Endothelial cell of umbilical vein (primary cell): Measurements from ENCODE around the gene ITPKA. TPM values are rescaled to one million over a fixed set of nuclear protein-coding genes. Genes with fewer than 3 reads are reported as not detected.

Experiments
- BruUV-seq: library from RNA; stranded (reverse); fragments of 400-500 nt; replicated peaks from 2 replicates; lab custom pipeline; 2021; lab: Mats Ljungman, UMichigan
- CTCF ChIA-PET: fragments of 300-600, 350-600 bp; sonication (Branson Sonifier 250); formaldehyde crosslinking; loops from one replicate; lab custom pipeline; 2021; ENCODE audit warnings: antibody characterized with exemption, inconsistent platforms; lab: Charles Lee
- POLR2A ChIA-PET: fragments of 300-600, 350-600 bp; sonication (Branson Sonifier 250); formaldehyde crosslinking; loops from one replicate; lab custom pipeline; 2021; ENCODE audit warnings: antibody characterized with exemption, inconsistent platforms; lab: Charles Lee
- DNase-seq: peaks from one replicate; pipeline ENCODE4 v3.0.0-alpha.2; 2011; ENCODE audit warnings: low read depth, low spot score
- FAIRE-seq: peaks from 2 replicates; lab custom pipeline; 2011; peaks lifted over from hg19 to GRCh38; lab: Jason Lieb, UNC
- H2AFZ ChIP-seq: 2 replicates; pipeline ENCODE4 v1.6.0; 2012; ENCODE audit warnings: low read depth, low read length, control low read depth, inconsistent platforms
- H3K27ac ChIP-seq: 2 replicates; pipeline ENCODE4 v1.5.1; 2011; ENCODE audit warnings: low read depth, mild to moderate bottlenecking, control low read depth, low read length, moderate library complexity; ENCODE audit not compliant: insufficient read depth
- H3K27me3 ChIP-seq, 2 experiments: 2 replicates each; pipeline versions ENCODE4 v1.6.0 to v1.6.1; 2011; ENCODE audit warnings: low read length in 2 of 2, mixed read lengths in 1 of 2; ENCODE audit not compliant: control insufficient read depth in 2 of 2, insufficient read depth in 2 of 2
- H3K36me3 ChIP-seq, 2 experiments: 2 replicates in 1 of 2; 3 replicates in 1 of 2; pipeline ENCODE4 v1.5.1; 2011; ENCODE audit warnings: low read length in 2 of 2, mild to moderate bottlenecking in 1 of 2, moderate library complexity in 1 of 2; ENCODE audit not compliant: control insufficient read depth in 2 of 2, insufficient read depth in 2 of 2; ENCODE audit errors: extremely low read depth in 1 of 2
- H3K4me1 ChIP-seq: 3 replicates; pipeline ENCODE4 v1.5.1; 2011; ENCODE audit warnings: mild to moderate bottlenecking, low read length; ENCODE audit not compliant: control insufficient read depth, insufficient read depth; ENCODE audit errors: extremely low read depth
- H3K4me2 ChIP-seq: 2 replicates; pipeline ENCODE4 v1.6.1; 2011; ENCODE audit warnings: low read length, control low read depth, mixed read lengths; ENCODE audit not compliant: insufficient read depth
- H3K4me3 ChIP-seq, 3 experiments: fragments of 200-600 bp in 1 of 3; sonication (generic), shearing (Covaris generic) in 1 of 3; replicated peaks in 1 of 3; 2 replicates each; pipeline ENCODE4 v1.5.1; 2011 to 2016; ENCODE audit warnings: control low read depth in 3 of 3, low read length in 3 of 3, mild to moderate bottlenecking in 2 of 3, inconsistent platforms in 1 of 3, low read depth in 1 of 3, moderate library complexity in 1 of 3; ENCODE audit not compliant: insufficient read depth in 1 of 3
- H3K79me2 ChIP-seq: 2 replicates; pipeline ENCODE4 v1.6.0; 2012; ENCODE audit warnings: low read length, inconsistent platforms; ENCODE audit not compliant: control insufficient read depth, insufficient read depth
- H3K9ac ChIP-seq: replicated peaks from 2 replicates; pipeline ENCODE3; 2011; ENCODE audit warnings: low read length, control low read depth; ENCODE audit not compliant: insufficient read depth; ENCODE audit errors: extremely low read depth
- H3K9me1 ChIP-seq: replicated peaks from 3 replicates; pipeline ENCODE4 v1.6.0; 2011; ENCODE audit warnings: mild to moderate bottlenecking, low read length; ENCODE audit not compliant: control insufficient read depth, insufficient read depth; ENCODE audit errors: extremely low read depth
- H3K9me3 ChIP-seq: replicated peaks from 2 replicates; pipeline ENCODE4 v1.5.1; 2012; ENCODE audit warnings: low read length, inconsistent platforms; ENCODE audit not compliant: control insufficient read depth, insufficient read depth
- H4K20me1 ChIP-seq: replicated peaks from 2 replicates; pipeline ENCODE3; 2011; ENCODE audit warnings: mild to moderate bottlenecking, low read length; ENCODE audit not compliant: control insufficient read depth, insufficient read depth; ENCODE audit errors: extremely low read depth
- EZH2 ChIP-seq: IDR thresholded peaks from 2 replicates; pipeline ENCODE4 v1.6.1; 2012; ENCODE audit warnings: borderline replicate concordance, low read depth, mild to moderate bottlenecking, moderate library complexity, low read length, inconsistent platforms; ENCODE audit not compliant: severe bottlenecking
- FOS ChIP-seq: IDR thresholded peaks from 2 replicates; pipeline ENCODE4 v1.6.1; 2011; ENCODE audit warnings: mild to moderate bottlenecking, low read length, moderate library complexity, borderline replicate concordance; ENCODE audit not compliant: insufficient read depth
- GATA2 ChIP-seq: IDR thresholded peaks from 2 replicates; pipeline ENCODE4 v1.7.0; 2011; ENCODE audit warnings: low read depth, mild to moderate bottlenecking, moderate library complexity, mixed read lengths, low read length; ENCODE audit not compliant: insufficient read length, insufficient read depth
- JUN ChIP-seq: IDR thresholded peaks from 2 replicates; pipeline ENCODE4 v1.6.1; 2011; ENCODE audit warnings: borderline replicate concordance, low read depth; ENCODE audit not compliant: insufficient read length, insufficient read depth
- MYC ChIP-seq: IDR thresholded peaks from one replicate; pipeline ENCODE4 v1.6.1; 2011; ENCODE audit warnings: mild to moderate bottlenecking, low read depth, low read length
- POLR2A ChIP-seq: IDR thresholded peaks from 2 replicates; pipeline ENCODE4 v1.6.1; 2012; ENCODE audit warnings: low read depth, mild to moderate bottlenecking, control low read depth, low read length
- POLR2AphosphoS5 ChIP-seq: IDR thresholded peaks from 2 replicates; pipeline ENCODE4 v1.6.1; 2012; ENCODE audit warnings: low read depth, mild to moderate bottlenecking, control low read depth, low read length, moderate library complexity; ENCODE audit not compliant: insufficient read depth
- dilution Hi-C: fragments of 300-500 bp; cut with MboI; formaldehyde crosslinking; loops from one replicate; pipeline ENCODE4 v1.15.0; 2019; ENCODE audit warnings: low sequenced_read_pairs; ENCODE audit not compliant: extremely low pct_ligation_motif_present
- intact Hi-C: fragments of 100-400 bp; cut with micrococcal nuclease; formaldehyde crosslinking; loops from one replicate; pipeline ENCODE4 v1.10.0; 2022
- polyA plus RNA-seq, 4 experiments: library from polyadenylated mRNA; depleted of rRNA in 3 of 4; stranded (reverse) in 3 of 4; unstranded in 1 of 4; fragments of >200 nt; gene quantifications; 2 replicates each; pipeline versions ENCODE4 v1.2.1 to v1.2.3, GENCODE V29; 2011 to 2012; ENCODE audit warnings: missing spikeins in 1 of 4
- total RNA-seq: library from RNA; stranded (reverse); gene quantifications from 2 replicates; pipeline ENCODE4 v1.2.3, GENCODE V29; 2021
- TF ChIP-seq, protein P1 (sequence below), 2 donors: IDR thresholded peaks; 1 replicate in 1 of 2; 2 replicates in 1 of 2; pipeline ENCODE4 v1.5.1; 2011; ENCODE audit warnings: low read length in 2 of 2, mild to moderate bottlenecking in 2 of 2, moderate library complexity in 2 of 2, control low read depth in 1 of 2, inconsistent platforms in 1 of 2, low read depth in 1 of 2; ENCODE audit not compliant: insufficient read depth in 1 of 2; ENCODE audit errors: extremely low read depth in 1 of 2
- TF ChIP-seq, protein P2 (sequence below): IDR thresholded peaks from 2 replicates; pipeline ENCODE4 v1.6.1; 2011; ENCODE audit not compliant: insufficient read depth, insufficient read length

The ITPKA gene
- total and polyA plus RNA-seq, 2 donors (not counting 3 experiments of a cell fraction or from before 2014, with no cell fraction given) = 0.14 to 0.66 TPM

DNA sequence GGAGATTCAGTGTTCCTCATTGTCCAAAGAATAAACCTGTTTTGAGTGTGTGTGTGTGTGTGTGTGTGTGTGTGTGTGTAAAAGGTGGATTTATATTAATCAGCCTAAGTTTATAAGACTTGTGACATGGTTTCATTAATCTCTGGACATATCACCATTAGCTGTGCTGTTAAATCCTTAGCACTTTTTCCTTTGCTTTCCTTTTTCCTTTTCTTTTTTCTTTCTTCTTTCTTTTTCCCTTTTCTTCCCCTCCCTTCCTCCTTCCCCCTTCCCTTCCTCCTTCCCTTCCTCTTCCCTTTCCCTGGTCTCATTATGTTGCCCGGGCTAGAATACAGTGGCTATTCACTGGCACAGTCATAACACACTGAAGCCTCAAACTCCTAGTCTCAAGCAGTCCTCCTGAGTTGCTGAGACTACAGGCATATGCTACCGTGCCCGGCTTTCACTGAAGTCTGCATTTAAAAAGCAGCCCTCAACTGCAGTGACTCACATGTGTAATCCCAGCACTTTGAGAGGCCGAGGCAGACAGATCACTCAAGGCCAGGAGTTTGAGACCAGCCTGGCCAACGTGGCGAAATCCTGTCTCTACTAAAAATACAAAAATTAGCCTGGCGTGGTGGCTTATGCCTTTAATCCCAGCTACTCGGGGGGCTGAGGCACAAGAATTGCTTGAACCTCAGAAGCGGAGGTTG, 28.6 kb upstream of the ITPKA start:
- intact Hi-C loops (loop anchor here (5.0 to 10.0 kb wide), 3 partner anchors 92 to 307 kb away; partner anchors contain the start of genes MAPKBP1 and TYRO3), dilution Hi-C loops (no loop called here)
- Histone ChIP-seq H3K4me1 (peaks cover 5% of the 10 kb centered on the region), H3K79me2 (no peaks in the 10 kb centered on the region), H3K27ac (no peak overlapping the region), H3K9me1 (no peaks in the 10 kb centered on the region), H4K20me1 (no peaks in the 10 kb centered on the region), H3K4me3 (no peak overlapping the region), H3K4me2 (no peak overlapping the region), H3K9ac (no peak overlapping the region), H3K36me3 (peaks cover 7 to 8% of the 10 kb centered on the region in 2 experiments), H3K27me3 (no peaks in the 10 kb centered on the region), H2AFZ (no peak overlapping the region), H3K9me3 (no peaks in the 10 kb centered on the region)
- POLR2A ChIA-PET = no interaction called here
- DNase-seq = no peak
- TF ChIP-seq, protein P1, sequence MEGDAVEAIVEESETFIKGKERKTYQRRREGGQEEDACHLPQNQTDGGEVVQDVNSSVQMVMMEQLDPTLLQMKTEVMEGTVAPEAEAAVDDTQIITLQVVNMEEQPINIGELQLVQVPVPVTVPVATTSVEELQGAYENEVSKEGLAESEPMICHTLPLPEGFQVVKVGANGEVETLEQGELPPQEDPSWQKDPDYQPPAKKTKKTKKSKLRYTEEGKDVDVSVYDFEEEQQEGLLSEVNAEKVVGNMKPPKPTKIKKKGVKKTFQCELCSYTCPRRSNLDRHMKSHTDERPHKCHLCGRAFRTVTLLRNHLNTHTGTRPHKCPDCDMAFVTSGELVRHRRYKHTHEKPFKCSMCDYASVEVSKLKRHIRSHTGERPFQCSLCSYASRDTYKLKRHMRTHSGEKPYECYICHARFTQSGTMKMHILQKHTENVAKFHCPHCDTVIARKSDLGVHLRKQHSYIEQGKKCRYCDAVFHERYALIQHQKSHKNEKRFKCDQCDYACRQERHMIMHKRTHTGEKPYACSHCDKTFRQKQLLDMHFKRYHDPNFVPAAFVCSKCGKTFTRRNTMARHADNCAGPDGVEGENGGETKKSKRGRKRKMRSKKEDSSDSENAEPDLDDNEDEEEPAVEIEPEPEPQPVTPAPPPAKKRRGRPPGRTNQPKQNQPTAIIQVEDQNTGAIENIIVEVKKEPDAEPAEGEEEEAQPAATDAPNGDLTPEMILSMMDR (IDR thresholded peaks at IDR 0.05; ENCODE audit: extremely low read depth in 1 of 2, insufficient read depth in 1 of 2, low read depth in 1 of 2, low read length in 2 of 2) = no peak
- no peak for TF ChIP-seq JUN
- TF ChIP-seq, protein P2, sequence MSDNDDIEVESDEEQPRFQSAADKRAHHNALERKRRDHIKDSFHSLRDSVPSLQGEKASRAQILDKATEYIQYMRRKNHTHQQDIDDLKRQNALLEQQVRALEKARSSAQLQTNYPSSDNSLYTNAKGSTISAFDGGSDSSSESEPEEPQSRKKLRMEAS = no peak
- no peak for TF ChIP-seq EZH2
- TF ChIP-seq POLR2A = no peak
- no peak for TF ChIP-seq FOS
- no peak for TF ChIP-seq POLR2AphosphoS5
- no peak for TF ChIP-seq MYC
- TF ChIP-seq GATA2 = no peak
- peak; percentile 50 for FAIRE-seq
- CTCF ChIA-PET = interaction anchor here (0.8 to 2.5 kb wide), 59 partner anchors 9 to 561 kb away, joined by 3 to 37 read pairs (median 5); partner anchors contain the start of genes ITPKA, LTK, MAPKBP1 and MGA
- BruUV-seq = no TSS peak
